Measurements from ENCODE around the gene GOSR2. TPM values are rescaled to one million over a fixed set of nuclear protein-coding genes. Genes with fewer than 3 reads are reported as not detected.
A peak's percentile ranks its signal among the peaks of the same experiment; 100 is the strongest.

Gene GOSR2
- total and polyA plus RNA-seq, 2 of the 13 experiments (the other 11 are each of a cell fraction or from before 2014, with no cell fraction given), result 61.5 to 63.9 TPM

DNA sequence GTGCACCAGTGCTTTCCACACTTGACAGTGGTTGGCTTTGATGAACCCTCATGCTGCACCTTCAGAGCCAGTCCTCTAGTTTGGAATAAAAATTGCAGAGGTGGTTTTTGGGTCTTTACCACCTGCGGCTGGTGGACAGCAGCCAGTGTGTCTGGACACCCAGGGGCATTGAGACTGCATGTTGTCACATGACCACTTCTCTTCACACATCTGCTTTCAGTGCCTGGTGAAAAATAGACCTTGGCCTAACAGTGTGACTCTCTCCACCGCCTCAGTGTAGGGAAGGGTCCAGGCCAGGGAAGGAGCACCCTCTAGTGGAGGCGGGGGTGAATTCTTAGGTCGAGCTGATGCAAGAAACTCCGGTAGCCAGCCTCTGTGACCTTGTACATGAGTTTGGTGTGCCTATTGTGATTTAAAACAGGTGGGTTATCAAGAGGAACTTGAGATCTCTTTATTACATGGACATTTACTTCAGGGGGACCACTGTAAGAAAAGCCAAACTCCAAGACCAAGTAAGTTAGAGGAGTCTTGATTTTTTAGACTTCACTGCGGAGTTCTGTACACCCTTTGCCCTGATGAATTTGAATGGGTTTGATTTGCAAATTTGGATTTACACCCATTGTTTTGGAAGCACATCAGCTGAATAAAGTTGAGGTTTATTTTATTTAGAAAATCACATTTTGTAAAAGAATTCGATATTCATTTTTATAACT is 17.9 kb downstream of the GOSR2 start (continued):
- TF ChIP-seq EP300 (IDR thresholded peaks at IDR 0.05; ENCODE audit: low read depth in 2 of 2, low read length in 2 of 2), result peak; percentile 23 to 57; a peak in 3 of 4 replicates
- TF ChIP-seq EP300 (CRISPR knock-in tag; IDR thresholded peaks at IDR 0.05; ENCODE audit: borderline replicate concordance), result no peak
- no peak for TF ChIP-seq KDM1A (CRISPR knock-in tag; IDR thresholded peaks at IDR 0.05)
- no peak for TF ChIP-seq HNRNPK (IDR thresholded peaks at IDR 0.05; ENCODE audit: low read depth, low read length, poor library complexity, severe bottlenecking)
- no peak for TF ChIP-seq SMAD9 (CRISPR knock-in tag; IDR thresholded peaks at IDR 0.05)
- TF ChIP-seq SOX5 (CRISPR knock-in tag; IDR thresholded peaks at IDR 0.05; ENCODE audit: borderline replicate concordance), result peak; percentile 63
- TF ChIP-seq HOXD1 (CRISPR knock-in tag; IDR thresholded peaks at IDR 0.05), result no peak
- TF ChIP-seq ZNF556 (CRISPR knock-in tag; IDR thresholded peaks at IDR 0.05; ENCODE audit: borderline replicate concordance), result no peak
- TF ChIP-seq, protein P1, sequence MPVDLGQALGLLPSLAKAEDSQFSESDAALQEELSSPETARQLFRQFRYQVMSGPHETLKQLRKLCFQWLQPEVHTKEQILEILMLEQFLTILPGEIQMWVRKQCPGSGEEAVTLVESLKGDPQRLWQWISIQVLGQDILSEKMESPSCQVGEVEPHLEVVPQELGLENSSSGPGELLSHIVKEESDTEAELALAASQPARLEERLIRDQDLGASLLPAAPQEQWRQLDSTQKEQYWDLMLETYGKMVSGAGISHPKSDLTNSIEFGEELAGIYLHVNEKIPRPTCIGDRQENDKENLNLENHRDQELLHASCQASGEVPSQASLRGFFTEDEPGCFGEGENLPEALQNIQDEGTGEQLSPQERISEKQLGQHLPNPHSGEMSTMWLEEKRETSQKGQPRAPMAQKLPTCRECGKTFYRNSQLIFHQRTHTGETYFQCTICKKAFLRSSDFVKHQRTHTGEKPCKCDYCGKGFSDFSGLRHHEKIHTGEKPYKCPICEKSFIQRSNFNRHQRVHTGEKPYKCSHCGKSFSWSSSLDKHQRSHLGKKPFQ (CRISPR knock-in tag; IDR thresholded peaks at IDR 0.05; ENCODE audit: insufficient replicate concordance), result peak; percentile 66
- no peak for TF ChIP-seq SP4 (CRISPR knock-in tag; IDR thresholded peaks at IDR 0.05)
- TF ChIP-seq ATF4 (CRISPR knock-in tag; IDR thresholded peaks at IDR 0.05), result peak; percentile 85 to 99
- no peak; the same call in 1 of the 2 replicates for TF ChIP-seq ZNF691 (CRISPR knock-in tag; IDR thresholded peaks at IDR 0.05; ENCODE audit: borderline replicate concordance, low read depth)
- TF ChIP-seq, protein P2, sequence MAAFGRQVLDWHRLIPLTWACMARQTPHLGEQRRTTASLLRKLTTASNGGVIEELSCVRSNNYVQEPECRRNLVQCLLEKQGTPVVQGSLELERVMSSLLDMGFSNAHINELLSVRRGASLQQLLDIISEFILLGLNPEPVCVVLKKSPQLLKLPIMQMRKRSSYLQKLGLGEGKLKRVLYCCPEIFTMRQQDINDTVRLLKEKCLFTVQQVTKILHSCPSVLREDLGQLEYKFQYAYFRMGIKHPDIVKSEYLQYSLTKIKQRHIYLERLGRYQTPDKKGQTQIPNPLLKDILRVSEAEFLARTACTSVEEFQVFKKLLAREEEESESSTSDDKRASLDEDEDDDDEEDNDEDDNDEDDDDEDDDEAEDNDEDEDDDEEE (CRISPR knock-in tag; IDR thresholded peaks at IDR 0.05), result 0 out of 2 replicates have a peak, but pooled peaks have one; percentile 86
- TF ChIP-seq ZNF121 (CRISPR knock-in tag; IDR thresholded peaks at IDR 0.05), result no peak
- TF ChIP-seq, protein P3, sequence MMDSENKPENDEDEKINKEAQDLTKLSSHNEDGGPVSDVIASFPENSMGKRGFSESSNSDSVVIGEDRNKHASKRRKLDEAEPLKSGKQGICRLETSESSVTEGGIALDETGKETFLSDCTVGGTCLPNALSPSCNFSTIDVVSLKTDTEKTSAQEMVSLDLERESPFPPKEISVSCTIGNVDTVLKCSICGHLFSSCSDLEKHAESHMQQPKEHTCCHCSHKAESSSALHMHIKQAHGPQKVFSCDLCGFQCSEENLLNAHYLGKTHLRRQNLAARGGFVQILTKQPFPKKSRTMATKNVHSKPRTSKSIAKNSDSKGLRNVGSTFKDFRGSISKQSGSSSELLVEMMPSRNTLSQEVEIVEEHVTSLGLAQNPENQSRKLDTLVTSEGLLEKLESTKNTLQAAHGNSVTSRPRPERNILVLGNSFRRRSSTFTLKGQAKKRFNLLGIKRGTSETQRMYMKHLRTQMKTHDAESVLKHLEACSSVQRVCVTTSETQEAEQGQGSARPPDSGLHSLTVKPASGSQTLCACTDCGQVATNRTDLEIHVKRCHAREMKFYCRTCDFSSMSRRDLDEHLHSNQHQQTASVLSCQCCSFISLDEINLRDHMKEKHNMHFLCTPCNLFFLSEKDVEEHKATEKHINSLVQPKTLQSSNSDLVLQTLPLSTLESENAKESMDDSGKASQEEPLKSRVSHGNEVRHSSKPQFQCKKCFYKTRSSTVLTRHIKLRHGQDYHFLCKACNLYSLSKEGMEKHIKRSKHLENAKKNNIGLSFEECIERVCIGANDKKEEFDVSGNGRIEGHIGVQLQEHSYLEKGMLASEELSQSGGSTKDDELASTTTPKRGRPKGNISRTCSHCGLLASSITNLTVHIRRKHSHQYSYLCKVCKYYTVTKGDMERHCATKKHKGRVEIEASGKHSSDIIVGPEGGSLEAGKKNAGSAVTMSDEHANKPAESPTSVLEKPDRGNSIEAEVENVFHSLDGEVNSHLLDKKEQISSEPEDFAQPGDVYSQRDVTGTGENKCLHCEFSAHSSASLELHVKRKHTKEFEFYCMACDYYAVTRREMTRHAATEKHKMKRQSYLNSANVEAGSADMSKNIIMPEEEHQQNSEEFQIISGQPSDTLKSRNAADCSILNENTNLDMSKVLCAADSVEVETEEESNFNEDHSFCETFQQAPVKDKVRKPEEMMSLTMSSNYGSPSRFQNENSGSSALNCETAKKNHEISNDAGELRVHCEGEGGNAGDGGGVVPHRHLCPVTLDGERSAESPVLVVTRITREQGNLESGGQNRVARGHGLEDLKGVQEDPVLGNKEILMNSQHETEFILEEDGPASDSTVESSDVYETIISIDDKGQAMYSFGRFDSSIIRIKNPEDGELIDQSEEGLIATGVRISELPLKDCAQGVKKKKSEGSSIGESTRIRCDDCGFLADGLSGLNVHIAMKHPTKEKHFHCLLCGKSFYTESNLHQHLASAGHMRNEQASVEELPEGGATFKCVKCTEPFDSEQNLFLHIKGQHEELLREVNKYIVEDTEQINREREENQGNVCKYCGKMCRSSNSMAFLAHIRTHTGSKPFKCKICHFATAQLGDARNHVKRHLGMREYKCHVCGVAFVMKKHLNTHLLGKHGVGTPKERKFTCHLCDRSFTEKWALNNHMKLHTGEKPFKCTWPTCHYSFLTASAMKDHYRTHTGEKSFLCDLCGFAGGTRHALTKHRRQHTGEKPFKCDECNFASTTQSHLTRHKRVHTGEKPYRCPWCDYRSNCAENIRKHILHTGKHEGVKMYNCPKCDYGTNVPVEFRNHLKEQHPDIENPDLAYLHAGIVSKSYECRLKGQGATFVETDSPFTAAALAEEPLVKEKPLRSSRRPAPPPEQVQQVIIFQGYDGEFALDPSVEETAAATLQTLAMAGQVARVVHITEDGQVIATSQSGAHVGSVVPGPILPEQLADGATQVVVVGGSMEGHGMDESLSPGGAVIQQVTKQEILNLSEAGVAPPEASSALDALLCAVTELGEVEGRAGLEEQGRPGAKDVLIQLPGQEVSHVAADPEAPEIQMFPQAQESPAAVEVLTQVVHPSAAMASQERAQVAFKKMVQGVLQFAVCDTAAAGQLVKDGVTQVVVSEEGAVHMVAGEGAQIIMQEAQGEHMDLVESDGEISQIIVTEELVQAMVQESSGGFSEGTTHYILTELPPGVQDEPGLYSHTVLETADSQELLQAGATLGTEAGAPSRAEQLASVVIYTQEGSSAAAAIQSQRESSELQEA (CRISPR knock-in tag; IDR thresholded peaks at IDR 0.05; ENCODE audit: not compliant biosample characterization), result peak; percentile 33

All from HepG2 (cell line).